HG03571 (cell line): Measurements from ENCODE around the gene PRDM16.

Experiments used
- ATAC-seq: cut with Tn5 transposase; IDR thresholded peaks from one replicate; pipeline ENCODE4 v1.9.1; 2021; ENCODE audit not compliant: unreplicated experiment

The PRDM16 gene

GRCh38 chr1:3290915-3291314, 221.9 kb downstream of the PRDM16 start:
- no peak for ATAC-seq

GRCh38 chr1:3292051-3292722, 223.2 kb downstream of the PRDM16 start:
- ATAC-seq, result no peak

GRCh38 chr1:3292868-3293562, 224.0 kb downstream of the PRDM16 start:
- ATAC-seq, result no peak

- no peak for ATAC-seq
These were observed 224.6 kb downstream of the PRDM16 start for GRCh38 chr1:3293563-3294080.

GRCh38 chr1:3294450-3294849, 225.4 kb downstream of the PRDM16 start:
- ATAC-seq, result no peak

DNA sequence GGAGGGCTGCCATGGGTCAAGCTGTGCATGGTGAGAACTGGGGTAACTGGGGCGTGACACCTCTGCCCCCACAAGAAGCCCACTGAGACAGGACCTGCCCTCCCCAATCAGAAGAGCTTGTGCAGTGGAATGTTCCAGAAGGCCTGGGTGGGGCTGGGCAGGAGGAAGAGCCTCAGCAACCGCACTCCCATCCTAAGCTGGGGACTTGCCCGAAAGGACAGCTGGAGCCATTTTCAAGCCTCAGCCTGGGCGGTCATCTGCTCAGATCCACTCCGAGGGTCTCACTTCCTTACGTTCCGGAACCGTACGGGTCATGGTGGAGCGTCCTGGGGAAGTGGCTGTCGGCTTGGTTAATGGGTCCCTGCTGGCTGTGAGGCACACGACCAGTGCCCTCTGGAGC, 226.8 kb downstream of the PRDM16 start:
- no peak for ATAC-seq

GRCh38 chr1:3296326-3296725, 227.3 kb downstream of the PRDM16 start:
- no peak for ATAC-seq

- no peak for ATAC-seq
These were observed 227.8 kb downstream of the PRDM16 start for GRCh38 chr1:3296826-3297225.

DNA sequence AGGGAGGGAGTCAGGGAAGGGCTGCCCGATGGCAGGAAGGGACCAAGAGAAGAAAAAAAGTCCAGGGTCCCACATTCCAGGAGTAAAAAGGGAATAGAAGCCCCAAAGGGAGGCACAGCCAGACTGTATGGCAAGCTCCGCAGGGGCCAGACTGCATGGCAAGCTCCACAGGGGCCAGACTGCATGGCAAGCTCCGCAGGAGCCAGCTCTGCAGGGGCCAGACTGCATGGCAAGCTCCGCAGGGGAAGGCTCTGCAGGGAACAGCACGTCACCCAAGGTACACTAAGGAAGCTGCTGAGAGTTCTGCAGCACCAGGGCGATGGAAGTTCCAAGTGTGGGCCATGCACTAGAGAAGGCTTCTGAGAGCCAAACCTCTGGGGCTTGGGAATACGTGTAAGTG, 228.8 kb downstream of the PRDM16 start:
- ATAC-seq, result no peak

DNA sequence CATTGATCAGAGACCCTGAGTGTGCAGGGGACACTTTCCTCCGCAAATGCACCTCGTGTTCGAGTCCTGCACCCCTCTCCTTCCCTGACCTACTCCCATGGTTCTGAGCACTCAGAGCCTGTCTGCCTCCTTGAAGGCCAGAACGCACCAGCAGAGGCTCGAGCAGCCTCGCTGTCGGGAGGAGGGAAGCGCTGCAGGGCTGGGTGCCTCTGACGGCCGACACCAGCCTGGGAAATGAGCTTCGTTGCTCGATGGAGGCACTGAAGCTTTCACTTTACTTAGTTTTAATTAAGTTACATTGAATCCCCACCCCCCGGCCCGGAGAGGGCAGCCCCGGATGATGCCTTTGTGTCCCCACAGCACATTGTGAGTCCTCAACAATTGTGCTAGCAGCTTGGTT, 229.2 kb downstream of the PRDM16 start:
- no peak for ATAC-seq

GRCh38 chr1:3304246-3304645, 235.2 kb downstream of the PRDM16 start:
- no peak for ATAC-seq

DNA sequence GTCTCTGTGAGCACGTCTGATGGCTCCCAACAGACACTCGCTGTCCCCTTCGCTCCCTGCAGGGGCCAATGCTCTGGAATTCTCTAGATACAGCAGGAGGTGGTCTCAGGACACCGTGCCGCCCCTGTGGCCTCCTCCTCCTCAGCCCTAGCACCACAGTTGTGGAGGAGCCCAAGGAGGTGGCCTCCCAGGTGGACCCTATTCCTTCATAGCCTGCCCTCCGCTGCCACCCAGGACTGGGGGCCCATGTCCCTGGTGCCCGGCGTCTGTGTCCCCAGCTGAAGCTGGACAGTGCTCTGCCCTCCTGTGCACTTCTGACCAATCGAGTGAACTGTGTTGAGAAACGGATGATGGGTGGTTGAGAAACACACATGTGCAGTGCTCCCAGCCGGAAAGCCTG, 235.7 kb downstream of the PRDM16 start:
- no peak for ATAC-seq

GRCh38 chr1:3305156-3305555, 236.2 kb downstream of the PRDM16 start:
- no peak for ATAC-seq

GRCh38 chr1:3306583-3307291, 237.7 kb downstream of the PRDM16 start:
- no peak for ATAC-seq

DNA sequence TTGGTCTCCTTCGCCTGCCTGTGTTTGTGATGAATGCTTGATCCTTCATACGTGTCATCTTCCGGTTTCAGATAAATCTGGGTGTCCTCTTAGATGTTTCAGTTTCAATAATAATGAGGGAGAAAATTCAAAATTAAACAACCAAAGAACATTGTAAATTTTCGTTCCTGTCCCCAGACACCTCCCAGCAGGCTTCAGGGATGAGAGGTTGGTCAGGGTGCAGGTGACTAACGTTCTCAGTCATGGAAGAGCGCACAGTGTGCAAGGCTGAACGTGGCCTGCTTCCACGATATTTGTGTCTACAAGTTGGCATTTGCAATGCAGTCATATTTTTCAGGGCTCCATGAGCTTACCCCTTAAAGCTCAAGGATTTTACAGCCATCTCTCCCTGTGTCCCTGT, 238.4 kb downstream of the PRDM16 start:
- ATAC-seq, result no peak

GRCh38 chr1:3308053-3308452, 239.1 kb downstream of the PRDM16 start:
- no peak for ATAC-seq

- no peak for ATAC-seq
These were observed 241.9 kb downstream of the PRDM16 start for GRCh38 chr1:3310718-3311400.

DNA sequence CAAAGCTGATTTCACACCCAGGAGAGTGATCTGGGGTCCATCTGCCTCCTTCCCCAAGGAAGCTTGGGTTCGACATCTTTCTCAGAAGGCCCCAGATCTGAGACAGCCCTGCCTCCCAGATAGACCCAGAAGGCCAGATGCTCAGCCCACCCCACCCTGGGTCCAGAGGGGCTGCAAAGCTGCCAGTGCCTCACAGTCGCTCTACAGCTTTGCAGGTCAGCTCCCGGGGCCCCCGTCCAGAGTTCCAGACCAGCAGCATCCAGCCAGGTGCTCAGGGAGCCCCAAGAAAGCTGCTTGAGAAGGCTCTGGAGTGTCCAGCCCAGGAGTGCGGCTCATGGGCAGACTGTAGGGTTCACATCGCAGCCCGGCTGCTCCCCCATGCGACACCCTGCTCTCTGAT, 242.7 kb downstream of the PRDM16 start:
- no peak for ATAC-seq

DNA sequence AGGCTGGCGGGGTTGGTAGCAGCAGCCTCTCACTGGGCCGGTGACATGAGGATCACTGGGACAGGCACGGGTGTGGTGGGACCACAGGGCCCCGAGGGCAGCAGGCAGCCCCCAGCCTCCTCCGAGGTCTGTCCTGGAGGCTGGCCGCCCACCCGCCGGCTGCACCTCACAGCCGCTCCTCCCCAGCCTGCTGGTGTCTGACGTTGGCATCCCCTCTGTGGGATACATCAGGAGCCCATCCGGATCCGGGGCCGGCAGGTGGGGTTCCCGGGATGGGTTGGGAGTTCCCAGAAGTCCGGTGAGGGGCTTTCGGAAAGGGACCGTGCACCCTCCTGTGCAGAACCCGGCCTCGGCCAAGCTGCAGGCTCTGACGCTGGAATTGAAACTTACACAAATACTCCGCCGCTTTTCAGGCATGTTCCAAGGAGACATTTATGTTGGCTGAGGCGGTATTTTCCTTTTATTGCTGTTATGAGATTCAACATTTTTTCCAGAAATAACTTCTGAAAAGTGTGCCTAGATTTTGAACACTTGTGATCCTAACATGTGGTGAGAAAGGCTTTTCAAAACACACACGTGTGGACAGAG, 243.4 kb downstream of the PRDM16 start:
- no peak for ATAC-seq

GRCh38 chr1:3312898-3313575, 244.0 kb downstream of the PRDM16 start:
- no peak for ATAC-seq

- no peak for ATAC-seq
These were observed 244.6 kb downstream of the PRDM16 start for GRCh38 chr1:3313576-3313950.
